Measurements from ENCODE around the gene PCSK6.

The PCSK6 gene

GRCh38 chr15:101444015-101444414 is 45.5 kb downstream of the PCSK6 start:
- H3K4me3 ChIP-seq (ENCODE audit: low read depth, low read length) = no peak overlapping the region
- DNase-seq (ENCODE audit: low read depth) = no peak
- TF ChIP-seq, protein P1, sequence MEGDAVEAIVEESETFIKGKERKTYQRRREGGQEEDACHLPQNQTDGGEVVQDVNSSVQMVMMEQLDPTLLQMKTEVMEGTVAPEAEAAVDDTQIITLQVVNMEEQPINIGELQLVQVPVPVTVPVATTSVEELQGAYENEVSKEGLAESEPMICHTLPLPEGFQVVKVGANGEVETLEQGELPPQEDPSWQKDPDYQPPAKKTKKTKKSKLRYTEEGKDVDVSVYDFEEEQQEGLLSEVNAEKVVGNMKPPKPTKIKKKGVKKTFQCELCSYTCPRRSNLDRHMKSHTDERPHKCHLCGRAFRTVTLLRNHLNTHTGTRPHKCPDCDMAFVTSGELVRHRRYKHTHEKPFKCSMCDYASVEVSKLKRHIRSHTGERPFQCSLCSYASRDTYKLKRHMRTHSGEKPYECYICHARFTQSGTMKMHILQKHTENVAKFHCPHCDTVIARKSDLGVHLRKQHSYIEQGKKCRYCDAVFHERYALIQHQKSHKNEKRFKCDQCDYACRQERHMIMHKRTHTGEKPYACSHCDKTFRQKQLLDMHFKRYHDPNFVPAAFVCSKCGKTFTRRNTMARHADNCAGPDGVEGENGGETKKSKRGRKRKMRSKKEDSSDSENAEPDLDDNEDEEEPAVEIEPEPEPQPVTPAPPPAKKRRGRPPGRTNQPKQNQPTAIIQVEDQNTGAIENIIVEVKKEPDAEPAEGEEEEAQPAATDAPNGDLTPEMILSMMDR (conservative IDR thresholded peaks at IDR 0.05; ENCODE audit: low read depth, low read length) = no peak

- H3K4me3 ChIP-seq (ENCODE audit: low read depth, low read length) = no peak overlapping the region
- TF ChIP-seq, protein P1 (conservative IDR thresholded peaks at IDR 0.05; ENCODE audit: low read depth, low read length) = no peak
- no peak for DNase-seq (ENCODE audit: low read depth)
Measured at GRCh38 chr15:101442272-101442671, 47.2 kb downstream of the PCSK6 start.

GRCh38 chr15:101441696-101442095 is 47.8 kb downstream of the PCSK6 start:
- TF ChIP-seq, protein P1 (conservative IDR thresholded peaks at IDR 0.05; ENCODE audit: low read depth, low read length) = no peak
- no peak for DNase-seq (ENCODE audit: low read depth)
- H3K4me3 ChIP-seq (ENCODE audit: low read depth, low read length) = no peak overlapping the region

DNA sequence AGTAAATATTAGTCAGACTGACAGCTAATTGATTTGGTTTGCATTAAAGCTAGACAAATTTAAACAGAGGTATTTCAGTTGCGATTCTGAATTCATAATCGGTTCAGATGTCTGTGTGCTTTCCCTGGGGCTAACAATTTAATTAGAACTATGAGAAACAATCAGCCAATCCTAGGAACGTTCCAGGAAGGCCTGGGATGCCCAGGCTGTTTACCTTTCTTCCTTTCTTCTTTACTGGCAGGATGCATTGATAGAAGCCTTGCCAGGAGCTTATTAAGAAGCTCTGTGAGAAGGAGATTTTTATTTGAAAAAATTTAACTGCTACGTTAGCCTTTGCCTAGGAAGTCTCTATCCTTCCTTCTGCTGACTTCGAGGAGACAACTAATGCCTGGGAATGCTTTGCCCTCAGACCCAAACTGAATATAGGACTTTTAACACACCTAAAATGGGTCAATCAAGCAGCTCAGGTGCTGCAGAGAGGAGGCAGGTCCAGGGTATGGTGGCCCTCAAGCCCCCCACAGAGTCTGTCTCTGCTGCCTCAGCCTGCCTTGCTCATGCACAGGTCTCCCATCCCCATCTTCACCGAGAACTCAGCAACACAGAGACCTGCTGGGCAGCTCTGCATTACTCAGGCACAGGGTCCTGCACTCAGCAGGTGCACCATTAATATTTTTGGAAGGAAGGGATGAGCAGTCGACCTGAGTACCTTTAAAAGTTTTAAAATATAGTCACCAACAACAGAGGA is 48.5 kb downstream of the PCSK6 start:
- no peak for DNase-seq (ENCODE audit: low read depth)
- H3K4me3 ChIP-seq (ENCODE audit: low read depth, low read length) = no peak overlapping the region

GRCh38 chr15:101439920-101440319 is 49.6 kb downstream of the PCSK6 start:
- peak; percentile 25 for DNase-seq (ENCODE audit: low read depth)
- TF ChIP-seq, protein P1 (conservative IDR thresholded peaks at IDR 0.05; ENCODE audit: low read depth, low read length) = no peak
- no peak overlapping the region for H3K4me3 ChIP-seq (ENCODE audit: low read depth, low read length)

More for the DNA sequence above, 48.5 kb downstream of the PCSK6 start:
- TF ChIP-seq, protein P1 (conservative IDR thresholded peaks at IDR 0.05; ENCODE audit: low read depth, low read length) = no peak

DNA sequence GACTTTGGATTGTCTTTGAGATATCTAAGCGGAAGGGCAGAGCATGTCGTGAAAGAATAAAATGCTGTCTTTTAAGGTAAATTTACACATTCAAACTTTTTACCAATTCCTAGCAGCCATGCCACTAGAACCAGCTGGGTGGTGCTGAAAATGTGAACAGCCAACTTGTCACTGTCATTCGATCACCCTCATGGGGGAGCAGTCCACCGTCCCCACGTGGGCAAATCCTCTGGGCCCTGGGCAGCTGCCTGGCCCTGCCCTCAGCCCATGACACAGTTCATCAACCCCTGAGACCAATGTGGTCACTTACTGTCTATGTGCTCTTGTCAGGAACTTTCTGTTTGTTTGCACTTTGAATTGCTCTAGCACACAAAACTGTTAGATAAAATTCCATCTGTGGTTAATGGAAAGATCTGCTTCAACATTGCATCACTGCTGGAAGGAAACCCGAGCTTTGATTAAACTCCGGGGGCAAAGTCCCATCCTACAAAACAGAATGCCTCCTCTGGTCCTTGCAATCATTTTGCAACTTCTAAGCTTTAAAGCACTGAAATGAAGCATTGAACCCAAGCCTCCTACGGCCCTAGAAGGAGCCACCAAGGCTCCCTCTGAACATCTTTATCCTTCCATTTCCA is 50.1 kb downstream of the PCSK6 start:
- DNase-seq (ENCODE audit: low read depth) = peak; percentile 23
- TF ChIP-seq, protein P1 (conservative IDR thresholded peaks at IDR 0.05; ENCODE audit: low read depth, low read length) = no peak

More for the DNA sequence above, 50.1 kb downstream of the PCSK6 start:
- no peak overlapping the region for H3K4me3 ChIP-seq (ENCODE audit: low read depth, low read length)
